Measurements from ENCODE around the gene RHEB.

The RHEB gene

GRCh38 chr7:151477867-151478266 lies 41.8 kb downstream of the RHEB start:
- in situ Hi-C loops (cut with MboI; ENCODE audit: low sequenced_read_pairs) = no loop called here

- in situ Hi-C loops (cut with MboI; ENCODE audit: low sequenced_read_pairs) = no loop called here
Measured at GRCh38 chr7:151472644-151473380, 46.9 kb downstream of the RHEB start.

GRCh38 chr7:151470711-151471110 lies 49.0 kb downstream of the RHEB start:
- in situ Hi-C loops (cut with MboI; ENCODE audit: low sequenced_read_pairs) = no loop called here

GRCh38 chr7:151469281-151469680 lies 50.4 kb downstream of the RHEB start:
- in situ Hi-C loops (cut with MboI; ENCODE audit: low sequenced_read_pairs) = no loop called here

- in situ Hi-C loops (cut with MboI; ENCODE audit: low sequenced_read_pairs) = no loop called here
Measured at GRCh38 chr7:151468217-151469018, 51.3 kb downstream of the RHEB start.

GRCh38 chr7:151465169-151465568 lies 54.5 kb downstream of the RHEB start:
- in situ Hi-C loops (cut with MboI; ENCODE audit: low sequenced_read_pairs) = no loop called here

- in situ Hi-C loops (cut with MboI; ENCODE audit: low sequenced_read_pairs) = no loop called here
Measured at GRCh38 chr7:151462306-151462779, 57.4 kb downstream of the RHEB start.

GRCh38 chr7:151461942-151462230 lies 57.8 kb downstream of the RHEB start:
- in situ Hi-C loops (cut with MboI; ENCODE audit: low sequenced_read_pairs) = no loop called here

GRCh38 chr7:151461096-151461941 lies 58.4 kb downstream of the RHEB start:
- in situ Hi-C loops (cut with MboI; ENCODE audit: low sequenced_read_pairs) = no loop called here

- in situ Hi-C loops (cut with MboI; ENCODE audit: low sequenced_read_pairs) = no loop called here
Measured at GRCh38 chr7:151460474-151460855, 59.2 kb downstream of the RHEB start.

- in situ Hi-C loops (cut with MboI; ENCODE audit: low sequenced_read_pairs) = no loop called here
Measured at GRCh38 chr7:151459726-151460473, 59.8 kb downstream of the RHEB start.

GRCh38 chr7:151457534-151457933 lies 62.2 kb downstream of the RHEB start:
- in situ Hi-C loops (cut with MboI; ENCODE audit: low sequenced_read_pairs) = no loop called here

- in situ Hi-C loops (cut with MboI; ENCODE audit: low sequenced_read_pairs) = no loop called here
Measured at GRCh38 chr7:151456782-151457181, 62.9 kb downstream of the RHEB start.

- in situ Hi-C loops (cut with MboI; ENCODE audit: low sequenced_read_pairs) = no loop called here
Measured at GRCh38 chr7:151456276-151456675, 63.4 kb downstream of the RHEB start.

GRCh38 chr7:151455690-151456089 lies 64.0 kb downstream of the RHEB start:
- in situ Hi-C loops (cut with MboI; ENCODE audit: low sequenced_read_pairs) = no loop called here

GRCh38 chr7:151454932-151455530 lies 64.7 kb downstream of the RHEB start:
- in situ Hi-C loops (cut with MboI; ENCODE audit: low sequenced_read_pairs) = no loop called here

GRCh38 chr7:151454305-151454704 lies 65.4 kb downstream of the RHEB start:
- in situ Hi-C loops (cut with MboI; ENCODE audit: low sequenced_read_pairs) = no loop called here

- in situ Hi-C loops (cut with MboI; ENCODE audit: low sequenced_read_pairs) = no loop called here
Measured at GRCh38 chr7:151453326-151453791, 66.3 kb downstream of the RHEB start.

GRCh38 chr7:151452680-151453325 lies 66.9 kb downstream of the RHEB start:
- in situ Hi-C loops (cut with MboI; ENCODE audit: low sequenced_read_pairs) = no loop called here
